Lung (tissue), 12 donors: ENCODE data around the gene SLC6A6. TPM values are rescaled to one million over a fixed set of nuclear protein-coding genes. Genes with fewer than 3 reads are reported as not detected.

Experiments used
- ATAC-seq: fragments of 200-7000 bp; cut with Tn5 transposase; one replicate; pipeline ENCODE4 v1.9.1; 2020; ENCODE audit warnings: moderate number of reproducible peaks; ENCODE audit not compliant: insufficient read depth, low FRiP score
- DNase-seq, 3 donors: peaks; one replicate each; pipeline ENCODE4 v3.0.0-alpha.2; 2013 to 2017
- H3K27ac ChIP-seq, 2 donors: one replicate each; pipeline ENCODE4 v1.5.1; 2013; ENCODE audit warnings: mild to moderate bottlenecking in 2 of 2, moderate library complexity in 2 of 2, control low read depth in 1 of 2, inconsistent platforms in 1 of 2, low read depth in 1 of 2, low read length in 1 of 2
- H3K27me3 ChIP-seq, 3 donors: one replicate each; pipeline ENCODE4 v1.5.1; 2013; ENCODE audit warnings: low read length in 2 of 3; ENCODE audit not compliant: control insufficient read depth in 3 of 3, insufficient read depth in 3 of 3
- H3K36me3 ChIP-seq, 4 donors: one replicate each; pipeline ENCODE4 v1.5.1; 2013; ENCODE audit warnings: low read length in 4 of 4, mild to moderate bottlenecking in 1 of 4, moderate library complexity in 1 of 4; ENCODE audit not compliant: control insufficient read depth in 4 of 4, insufficient read depth in 4 of 4
- H3K4me1 ChIP-seq, 5 donors: one replicate each; pipeline ENCODE4 v1.5.1; 2013; ENCODE audit warnings: low read length in 5 of 5, mild to moderate bottlenecking in 2 of 5, moderate library complexity in 1 of 5; ENCODE audit not compliant: control insufficient read depth in 5 of 5, insufficient read depth in 5 of 5
- H3K4me3 ChIP-seq: one replicate; pipeline ENCODE4 v1.5.1; 2013; ENCODE audit warnings: mild to moderate bottlenecking, control low read depth, moderate library complexity
- H3K9ac ChIP-seq, 2 donors: one replicate each; pipeline ENCODE4 v1.5.1; 2013; ENCODE audit warnings: low read length in 2 of 2, control low read depth in 1 of 2; ENCODE audit not compliant: insufficient read depth in 1 of 2
- H3K9me3 ChIP-seq, 4 donors: one replicate each; pipeline ENCODE4 v1.5.1; 2013; ENCODE audit warnings: low read length in 3 of 4, mild to moderate bottlenecking in 1 of 4, moderate library complexity in 1 of 4; ENCODE audit not compliant: control insufficient read depth in 4 of 4, insufficient read depth in 3 of 4
- CTCF ChIP-seq: IDR thresholded peaks from 2 replicates; pipeline ENCODE4 v1.5.1; 2012; ENCODE audit warnings: mild to moderate bottlenecking; ENCODE audit errors: control extremely low read depth, extremely low read depth
- WGBS, 2 donors: extraction: QIAGEN DNeasy Blood & Tissue Kit; methylation state at CpG; one replicate each; pipeline ENCODE4 v1.1.7; 2013; 5-methylcytosine and 5-hydroxymethylcytosine counted together
- polyA plus RNA-seq, 2 donors: library from polyadenylated mRNA; stranded (reverse); fragments of 200-250 nt; gene quantifications; one replicate each; pipeline ENCODE4 v1.2.1, GENCODE V29; 2013
- total RNA-seq, 2 donors: library from RNA; depleted of rRNA in 1 of 2; stranded (reverse); fragments of >200 nt in 1 of 2; gene quantifications; one replicate each; pipeline ENCODE4 v1.2.1, GENCODE V29; 2014 to 2021
- donor health status: control.
- donor health status: control.
- donor health status: Bipolar disorder and iron deficiency.
- donor health status: healthy.
- donor health status: DM: yes; HTN: yes; CAD: no.

The SLC6A6 gene
- total and polyA plus RNA-seq, 4 donors = 16.1 to 96.3 (median 57.4) TPM

- WGBS, 2 donors = 87 to 97% methylated on average over 8 of the region's 8 CpGs
- Histone ChIP-seq H3K4me3 (no peak overlapping the region), H3K27ac (no peak overlapping the region), H3K9me3 (peaks cover 0 to 1% (median 0%) of the 10 kb centered on the region in 4 donors), H3K27me3 (no peaks in the 10 kb centered on the region), H3K4me1 (peaks cover 0 to 22% (median 5%) of the 10 kb centered on the region in 5 donors), H3K36me3 (peaks cover 7 to 68% (median 30%) of the 10 kb centered on the region in 4 donors), H3K9ac (no peak overlapping the region)
- no peak for TF ChIP-seq CTCF
- DNase-seq = no peak
- ATAC-seq = no peak
These were observed 78.0 kb downstream of the SLC6A6 start for GRCh38 chr3:14480207-14481017.

DNA sequence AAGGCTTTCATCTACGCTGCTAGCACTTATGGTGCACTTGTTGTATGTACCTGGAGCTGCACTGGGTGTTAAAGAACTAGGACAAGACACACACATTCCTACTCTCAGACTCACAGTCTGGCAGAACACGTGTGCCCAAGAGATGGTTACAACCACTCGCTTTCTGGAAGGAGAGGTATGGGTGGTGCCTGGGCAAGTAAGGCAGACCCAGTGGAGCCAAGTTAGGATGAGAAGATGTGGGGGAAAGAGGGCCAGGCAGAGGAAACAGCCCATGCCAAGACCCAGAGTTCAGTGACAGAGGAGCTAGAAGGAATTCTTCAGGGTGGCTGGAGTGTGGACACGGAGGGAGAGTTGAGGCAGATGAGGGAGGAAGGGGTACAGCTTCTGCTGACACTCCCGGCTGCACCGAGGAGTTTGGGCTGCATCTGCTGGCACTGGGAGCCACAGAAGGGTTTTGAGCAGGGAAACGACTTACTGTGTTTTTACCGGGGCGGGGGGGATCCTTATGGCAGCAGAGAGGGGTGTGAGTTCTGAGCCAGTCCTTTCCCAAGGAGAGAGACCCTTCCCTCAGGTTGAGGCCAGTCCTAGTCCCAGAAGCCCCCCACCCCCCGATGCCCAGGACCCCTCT lies 78.7 kb downstream of the SLC6A6 start:
- ATAC-seq (no peak), DNase-seq (no peak)
- no peak overlapping the region for H3K27ac ChIP-seq
- H3K27me3 ChIP-seq = no peaks in the 10 kb centered on the region
- H3K4me3 ChIP-seq = no peak overlapping the region
- 95 to 97% methylated on average over 10 of the region's 10 CpGs for WGBS, 2 donors
- TF ChIP-seq CTCF = no peak
- no peak overlapping the region for H3K9ac ChIP-seq
- peaks cover 0 to 22% (median 5%) of the 10 kb centered on the region in 5 donors for H3K4me1 ChIP-seq
- H3K9me3 ChIP-seq = peaks cover 0 to 1% (median 0%) of the 10 kb centered on the region in 4 donors
- H3K36me3 ChIP-seq = peaks cover 7 to 70% (median 30%) of the 10 kb centered on the region in 4 donors

DNA sequence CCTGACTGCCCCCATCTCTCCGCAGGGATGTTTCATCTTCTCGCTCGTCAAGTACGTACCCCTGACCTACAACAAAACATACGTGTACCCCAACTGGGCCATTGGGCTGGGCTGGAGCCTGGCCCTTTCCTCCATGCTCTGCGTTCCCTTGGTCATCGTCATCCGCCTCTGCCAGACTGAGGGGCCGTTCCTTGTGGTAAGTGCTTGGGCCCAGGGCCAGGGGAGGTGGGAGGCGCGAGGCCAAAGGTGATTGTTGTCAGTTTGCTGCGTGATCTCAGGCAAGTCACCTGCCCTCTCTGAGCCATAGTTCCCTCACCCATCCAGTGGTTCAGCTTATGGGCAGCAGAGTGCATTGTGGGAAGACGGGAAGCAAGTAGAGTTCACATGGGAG lies 79.2 kb downstream of the SLC6A6 start:
- no peaks in the 10 kb centered on the region for H3K27me3 ChIP-seq
- DNase-seq = no peak
- peaks cover 0 to 22% (median 5%) of the 10 kb centered on the region in 5 donors for H3K4me1 ChIP-seq
- no peak for ATAC-seq
- TF ChIP-seq CTCF = no peak
- 97 to 98% methylated on average over 13 of the region's 13 CpGs for WGBS, 2 donors
- H3K9ac ChIP-seq = no peak overlapping the region
- peaks cover 0 to 1% (median 0%) of the 10 kb centered on the region in 4 donors for H3K9me3 ChIP-seq
- H3K36me3 ChIP-seq = peaks cover 7 to 70% (median 28%) of the 10 kb centered on the region in 4 donors
- no peak overlapping the region for H3K4me3 ChIP-seq
- no peak overlapping the region for H3K27ac ChIP-seq
